NCI-H446 (cell line): Measurements from ENCODE around the gene USP27X.
A peak's percentile ranks its signal among the peaks of the same experiment; 100 is the strongest.

Experiments used
- DNase-seq, 2 experiments: peaks; one replicate each; lab custom pipeline; 2025; lab: John Stamatoyannopoulos, UW

USP27X gene

DNA sequence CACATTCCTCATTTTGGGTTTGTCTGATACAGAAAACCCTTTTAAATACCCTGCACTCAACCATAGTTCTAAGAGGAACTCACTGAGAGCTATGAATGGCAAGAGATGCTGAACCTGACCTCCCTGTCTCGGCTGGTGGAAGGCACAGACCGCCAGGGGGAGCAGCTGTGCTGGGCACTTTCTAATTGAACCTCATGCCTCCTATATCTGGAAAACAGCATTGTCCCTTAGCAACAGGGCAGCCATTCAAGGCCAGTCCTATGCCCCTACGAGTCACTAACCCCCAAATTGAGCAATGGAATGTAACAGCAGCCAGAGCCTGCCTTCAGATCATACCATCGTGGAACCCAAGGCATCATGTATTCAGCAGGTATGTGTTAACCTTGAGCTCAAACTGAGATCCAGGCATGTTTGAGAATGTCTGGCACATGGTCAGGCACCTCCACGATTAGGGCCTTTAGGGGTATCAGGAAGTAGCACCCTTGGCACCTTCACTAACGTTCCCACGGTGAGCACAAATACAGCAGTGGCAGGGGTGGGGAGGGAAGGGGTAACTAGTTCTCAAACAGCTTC, 5.1 kb downstream of the USP27X start:
- peak in 1 of 2 experiments; percentile 44 for DNase-seq

DNA sequence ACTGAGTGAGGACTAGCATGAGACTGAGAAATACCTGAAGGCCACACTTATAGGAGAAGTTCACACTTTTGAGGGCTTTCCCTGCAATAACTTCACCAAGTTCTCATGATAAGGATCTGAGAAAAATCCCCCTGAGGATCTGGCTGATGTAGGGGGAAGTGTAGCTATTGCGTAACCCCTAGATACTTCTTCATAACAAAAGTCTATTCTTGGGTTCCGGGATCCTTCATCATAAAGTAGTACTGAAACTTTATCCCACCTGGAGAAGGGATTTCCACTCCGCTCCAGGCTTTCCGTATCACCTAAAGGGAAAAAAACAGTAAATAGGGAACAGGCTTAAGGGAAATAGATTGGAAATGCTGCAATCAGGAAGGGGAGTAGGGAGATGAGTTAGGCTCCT, 13.3 kb downstream of the USP27X start:
- DNase-seq, result no peak

DNA sequence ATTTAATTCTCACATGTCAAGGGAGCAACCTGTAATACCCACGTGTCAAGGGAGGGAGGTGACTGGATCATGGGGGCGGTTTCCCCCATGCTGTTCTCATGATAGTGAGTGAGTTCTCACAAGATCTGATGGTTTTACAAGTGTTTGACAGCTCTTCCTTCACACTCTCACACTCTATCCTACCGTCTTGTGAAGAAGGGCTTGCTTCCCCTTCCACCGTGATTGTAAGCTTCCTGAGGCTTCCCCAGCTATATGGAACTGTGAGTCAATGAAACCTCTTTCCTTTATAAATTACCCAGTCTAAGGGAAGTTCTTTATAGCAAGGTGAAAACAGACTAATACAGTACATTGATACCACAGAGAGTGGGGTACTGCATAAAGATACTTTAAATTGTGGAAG, 17.7 kb downstream of the USP27X start:
- no peak for DNase-seq

DNA sequence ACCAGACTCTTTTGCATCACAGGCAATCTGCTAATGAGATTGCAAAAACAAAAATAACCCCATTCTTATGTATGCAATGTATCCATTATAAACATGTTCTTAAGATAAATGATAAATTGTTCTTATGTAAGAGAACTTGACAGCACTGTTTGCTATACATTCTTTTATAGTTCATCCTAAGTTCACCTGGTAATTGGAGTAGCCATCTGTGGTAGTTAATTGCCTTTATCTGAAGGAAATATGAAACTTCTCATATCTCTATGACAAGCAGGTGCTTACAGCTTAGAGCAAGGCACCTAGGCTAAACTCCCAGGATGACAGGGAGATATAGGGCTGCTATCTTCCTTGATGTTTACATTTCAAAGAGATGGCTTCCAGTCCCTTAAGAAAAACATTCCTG, 21.8 kb downstream of the USP27X start:
- no peak for DNase-seq

DNA sequence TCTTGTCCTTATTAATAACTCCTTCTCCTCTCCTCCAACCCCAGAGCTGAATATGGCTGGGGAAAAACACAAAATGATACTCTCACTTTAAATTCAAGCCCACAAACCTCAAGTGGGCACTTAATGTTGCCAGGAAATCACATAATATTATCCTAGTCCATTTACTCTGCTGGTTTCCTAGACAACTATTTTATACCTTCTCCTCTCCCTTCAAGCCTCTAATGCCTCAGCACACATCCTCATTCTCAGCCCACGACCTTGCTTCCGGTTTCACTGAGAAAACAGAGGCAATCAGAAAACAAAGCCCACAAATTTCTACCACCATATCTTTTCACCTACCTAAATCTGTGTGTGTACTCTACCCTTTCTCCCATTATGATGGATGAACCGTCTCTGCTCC, 31.1 kb downstream of the USP27X start:
- DNase-seq, result no peak

DNA sequence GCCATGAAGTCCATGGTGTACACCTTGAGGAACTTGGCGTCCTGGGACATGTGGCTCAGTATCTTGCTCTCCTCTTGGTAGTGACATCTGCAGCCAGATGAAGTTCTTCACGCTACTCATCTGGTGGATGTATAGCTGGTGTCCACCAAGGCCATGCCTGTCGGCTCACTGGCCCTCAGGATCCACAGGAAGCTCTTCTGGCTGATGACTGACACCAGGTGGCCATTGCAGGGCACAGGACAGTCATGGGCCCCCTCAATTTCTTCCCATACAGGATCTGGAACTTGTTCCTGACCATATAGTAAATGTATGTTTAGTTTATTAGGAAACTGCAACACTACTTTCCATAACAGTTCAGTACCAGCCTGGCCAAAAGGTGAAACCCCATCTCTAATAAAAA, 32.8 kb downstream of the USP27X start:
- no peak for DNase-seq

DNA sequence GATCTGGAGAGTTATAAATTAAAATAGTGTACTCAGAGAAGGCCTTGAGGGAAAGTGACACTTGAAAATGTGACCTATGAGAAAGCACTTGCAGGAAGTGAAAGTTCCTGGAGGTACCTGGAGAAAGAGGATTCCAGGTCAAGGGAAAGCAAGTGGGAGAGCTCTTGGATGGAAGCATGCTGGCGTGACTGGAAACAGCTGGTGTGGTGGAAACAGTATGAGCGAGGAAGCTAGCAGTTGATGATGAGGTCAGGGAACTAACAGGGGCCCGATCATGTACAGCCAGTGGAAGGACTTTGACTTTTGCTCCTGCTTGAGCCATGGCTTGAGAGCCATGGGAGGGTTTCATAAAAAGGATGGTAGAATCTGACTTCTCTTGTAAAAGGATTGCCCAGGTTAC, 33.6 kb downstream of the USP27X start:
- no peak for DNase-seq

DNA sequence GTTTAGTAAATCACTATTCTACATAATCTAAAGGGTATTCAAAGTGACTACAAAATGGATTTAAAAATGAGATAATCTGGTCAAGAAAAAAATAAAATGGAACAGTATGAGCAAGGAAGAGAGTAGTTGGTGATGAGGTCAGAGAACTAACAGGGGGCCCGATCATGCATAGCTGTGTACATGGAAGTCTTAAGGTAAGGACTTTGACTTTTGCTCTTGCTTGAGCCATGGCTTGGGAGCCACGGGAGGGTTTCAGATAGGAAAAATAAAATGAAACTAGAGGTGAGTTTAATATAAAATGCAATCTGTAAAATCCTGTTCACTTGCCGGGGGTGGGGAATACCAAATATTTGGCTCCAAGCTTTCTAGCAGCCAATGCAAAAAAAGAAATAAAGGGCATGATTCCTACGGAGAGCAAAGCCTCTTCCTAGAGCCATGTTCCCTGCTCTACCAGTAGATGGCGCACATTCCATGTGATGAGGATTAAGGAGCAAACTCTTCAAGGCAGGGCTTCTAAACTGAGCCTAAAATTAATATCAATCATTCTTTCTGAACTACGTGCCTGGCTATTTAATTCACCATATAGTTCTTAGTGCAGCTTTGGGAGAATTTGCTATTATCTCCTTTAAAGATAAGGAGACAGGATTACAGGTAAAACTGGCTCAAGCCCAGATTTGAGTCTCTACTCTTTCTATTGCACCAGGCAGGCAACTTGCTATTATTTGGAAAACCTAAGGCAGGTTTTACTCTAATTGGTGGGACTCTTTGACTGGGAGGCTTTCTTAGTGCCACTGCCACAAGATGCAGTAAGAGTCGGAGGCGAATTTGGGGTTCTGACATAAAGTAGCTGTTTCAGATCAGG, 36.3 kb downstream of the USP27X start:
- peak; percentile 12 to 67 for DNase-seq

DNA sequence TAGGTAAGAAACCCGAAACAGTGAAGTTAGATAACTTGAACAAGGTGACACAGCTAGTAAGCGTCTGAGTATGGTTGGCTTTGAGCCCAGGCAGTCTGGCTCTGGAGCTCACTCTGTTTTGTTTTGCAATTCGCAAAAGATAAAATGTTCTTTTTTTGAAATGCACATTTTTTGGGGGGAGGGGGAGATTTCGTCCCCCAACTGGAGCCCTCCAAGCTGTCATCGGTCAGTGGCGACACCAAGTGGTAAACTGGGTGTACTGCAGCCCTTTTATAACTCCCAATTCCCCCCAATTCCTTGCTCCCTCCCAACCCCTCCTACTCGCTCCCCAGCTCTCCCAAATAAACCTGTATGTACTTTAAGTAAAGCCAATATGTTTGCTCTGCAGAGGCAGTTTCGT, 40.3 kb downstream of the USP27X start:
- DNase-seq, result peak in 1 of 2 experiments; percentile 25

DNA sequence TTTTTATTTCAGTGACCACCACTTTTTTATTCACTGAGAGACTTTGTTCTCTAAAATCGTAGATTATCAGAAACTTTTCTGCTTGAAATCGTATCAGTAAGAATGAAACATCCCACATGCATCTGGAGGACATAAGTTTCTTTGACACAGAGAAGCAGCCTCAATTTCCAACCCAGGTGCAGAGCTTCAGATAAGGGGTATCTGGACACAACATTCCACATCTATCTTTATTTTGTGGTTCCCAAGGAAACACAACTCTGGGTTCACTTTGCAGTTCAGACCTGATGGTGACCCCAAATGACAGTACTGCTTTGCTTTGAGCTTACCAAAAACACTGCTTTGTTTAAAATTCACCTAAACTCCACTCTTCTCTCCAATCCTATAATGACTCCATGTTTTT, 41.8 kb downstream of the USP27X start:
- no peak for DNase-seq

DNA sequence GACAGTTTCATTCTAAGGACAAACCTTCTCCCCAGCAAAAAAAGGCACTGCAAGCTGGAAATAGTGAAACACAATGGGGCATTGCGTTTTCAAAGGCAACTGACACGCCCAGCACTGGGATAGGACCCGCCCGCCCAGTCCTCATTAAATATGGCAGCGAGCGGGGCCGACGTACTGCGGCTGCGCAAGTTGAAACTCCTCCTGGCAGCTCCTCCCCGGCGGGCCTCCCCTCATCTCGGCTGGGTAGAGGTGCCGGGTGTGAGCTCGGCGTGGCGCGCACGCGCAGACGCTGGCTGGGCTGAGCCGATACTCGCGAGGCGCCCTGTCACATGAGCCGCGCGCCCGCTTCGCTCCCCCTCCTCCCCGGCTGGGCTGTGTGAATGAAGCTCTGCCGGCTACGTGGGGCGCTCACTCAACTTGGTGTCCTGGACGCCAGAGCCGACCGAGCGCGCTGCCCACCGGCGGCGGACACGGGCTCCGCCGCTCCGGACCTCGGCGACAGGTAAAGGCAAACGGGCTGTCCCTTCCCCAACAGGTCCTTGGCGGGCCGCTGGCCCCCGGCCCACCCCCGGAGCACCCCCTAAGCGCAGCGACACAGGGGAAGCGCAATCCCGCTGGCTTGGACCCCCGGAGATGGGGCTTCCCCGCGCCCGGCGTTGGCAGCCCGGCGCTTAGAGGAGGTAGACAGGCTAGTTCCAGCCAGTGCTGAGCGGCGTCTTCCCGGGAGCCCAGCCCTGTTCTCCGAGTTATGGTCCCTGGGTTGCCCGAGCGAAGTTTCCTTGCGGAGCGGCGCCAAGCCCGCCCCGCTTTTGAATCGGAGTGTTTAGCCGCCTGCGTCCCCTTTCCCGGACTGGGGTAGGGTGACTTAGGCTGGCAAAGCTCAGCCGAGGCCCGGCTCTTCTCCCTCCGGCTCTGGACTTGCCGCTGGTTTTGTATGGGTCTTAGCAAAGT, 43.3 kb downstream of the USP27X start, which contains the start of gene CLCN5:
Gene CLCN5, plus strand, starts transcription at position 306 of the 951 bp plus-strand sequence. CDS start 2,703 bp downstream, outside the sequence.
- peak; percentile 73 to 95 for DNase-seq

DNA sequence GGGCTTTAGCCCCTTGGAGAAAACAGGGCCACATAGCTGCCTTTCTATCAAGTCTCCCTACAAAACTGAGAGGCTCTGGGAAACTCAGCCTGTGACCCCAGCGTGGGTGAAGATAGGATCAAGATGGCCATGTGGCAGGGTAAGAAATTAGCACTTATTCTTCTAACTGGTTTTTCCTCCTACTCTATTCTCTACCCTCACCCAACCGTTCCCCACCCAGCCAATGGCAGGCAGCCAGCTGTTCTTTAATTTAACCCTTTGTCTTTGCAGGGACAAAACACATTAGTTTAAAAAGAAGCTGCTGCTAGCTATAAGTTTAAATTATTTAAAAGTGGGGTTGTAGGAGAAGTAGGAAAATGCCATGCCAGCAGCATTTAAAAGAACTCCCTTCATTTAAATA, 45.9 kb downstream of the USP27X start:
- no peak for DNase-seq

DNA sequence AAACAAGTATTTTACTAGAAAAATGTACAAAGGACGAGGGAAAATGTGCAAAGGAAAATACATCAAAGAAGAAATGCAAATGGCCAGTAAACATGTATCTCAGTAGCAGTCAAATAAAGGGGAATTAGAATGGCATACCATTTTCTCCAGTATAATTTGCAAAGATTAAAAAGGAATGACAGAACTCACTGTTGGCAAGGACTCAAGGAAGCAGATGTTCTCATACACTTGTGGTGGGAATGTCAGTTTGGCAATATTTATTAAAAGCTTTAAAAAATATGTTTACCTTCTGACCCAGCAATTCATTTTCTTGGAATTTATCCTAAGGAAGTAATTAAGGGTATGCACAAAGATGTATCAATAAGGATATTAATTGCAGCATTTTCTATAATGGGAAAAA, 50.8 kb downstream of the USP27X start:
- peak in 1 of 2 experiments; percentile 50 for DNase-seq
